ENCODE measurements around the gene RAB30.

RAB30 gene

GRCh38 chr11:83039566-83039965 is 32.1 kb downstream of the RAB30 start:
- H3K27ac ChIP-seq (ENCODE audit: low read depth, low read length): no peak overlapping the region
- H3K4me3 ChIP-seq (ENCODE audit: low read depth, low read length): no peak overlapping the region
- H2AFZ ChIP-seq (ENCODE audit: low read length, unreplicated experiment): no peak overlapping the region
- H3K79me2 ChIP-seq (ENCODE audit: control insufficient read depth, insufficient read depth, low read length, unreplicated experiment): peaks cover 13% of the 10 kb centered on the region
- H3K36me3 ChIP-seq (ENCODE audit: insufficient read depth, low read length): no peaks in the 10 kb centered on the region
- no peaks in the 10 kb centered on the region for H3K27me3 ChIP-seq (ENCODE audit: insufficient read depth, low read length)
- peaks cover 26% of the 10 kb centered on the region for H3K4me1 ChIP-seq (ENCODE audit: control insufficient read depth, insufficient read depth, low read length, unreplicated experiment)

GRCh38 chr11:83037877-83038276 is 33.8 kb downstream of the RAB30 start:
- Histone ChIP-seq H2AFZ (ENCODE audit: low read length, unreplicated experiment) (no peak overlapping the region), H3K27ac (ENCODE audit: low read depth, low read length) (no peak overlapping the region), H3K36me3 (ENCODE audit: insufficient read depth, low read length) (no peaks in the 10 kb centered on the region), H3K79me2 (ENCODE audit: control insufficient read depth, insufficient read depth, low read length, unreplicated experiment) (peaks cover 9% of the 10 kb centered on the region), H3K27me3 (ENCODE audit: insufficient read depth, low read length) (no peaks in the 10 kb centered on the region), H3K4me1 (ENCODE audit: control insufficient read depth, insufficient read depth, low read length, unreplicated experiment) (peaks cover 32% of the 10 kb centered on the region), H3K4me3 (ENCODE audit: low read depth, low read length) (no peak overlapping the region)

GRCh38 chr11:83036701-83037100 is 35.0 kb downstream of the RAB30 start:
- no peaks in the 10 kb centered on the region for H3K36me3 ChIP-seq (ENCODE audit: insufficient read depth, low read length)
- H3K4me3 ChIP-seq (ENCODE audit: low read depth, low read length): no peak overlapping the region
- H3K27me3 ChIP-seq (ENCODE audit: insufficient read depth, low read length): no peaks in the 10 kb centered on the region
- peaks cover 13% of the 10 kb centered on the region for H3K79me2 ChIP-seq (ENCODE audit: control insufficient read depth, insufficient read depth, low read length, unreplicated experiment)
- H3K4me1 ChIP-seq (ENCODE audit: control insufficient read depth, insufficient read depth, low read length, unreplicated experiment): peaks cover 29% of the 10 kb centered on the region
- H2AFZ ChIP-seq (ENCODE audit: low read length, unreplicated experiment): no peak overlapping the region
- H3K27ac ChIP-seq (ENCODE audit: low read depth, low read length): no peak overlapping the region

DNA sequence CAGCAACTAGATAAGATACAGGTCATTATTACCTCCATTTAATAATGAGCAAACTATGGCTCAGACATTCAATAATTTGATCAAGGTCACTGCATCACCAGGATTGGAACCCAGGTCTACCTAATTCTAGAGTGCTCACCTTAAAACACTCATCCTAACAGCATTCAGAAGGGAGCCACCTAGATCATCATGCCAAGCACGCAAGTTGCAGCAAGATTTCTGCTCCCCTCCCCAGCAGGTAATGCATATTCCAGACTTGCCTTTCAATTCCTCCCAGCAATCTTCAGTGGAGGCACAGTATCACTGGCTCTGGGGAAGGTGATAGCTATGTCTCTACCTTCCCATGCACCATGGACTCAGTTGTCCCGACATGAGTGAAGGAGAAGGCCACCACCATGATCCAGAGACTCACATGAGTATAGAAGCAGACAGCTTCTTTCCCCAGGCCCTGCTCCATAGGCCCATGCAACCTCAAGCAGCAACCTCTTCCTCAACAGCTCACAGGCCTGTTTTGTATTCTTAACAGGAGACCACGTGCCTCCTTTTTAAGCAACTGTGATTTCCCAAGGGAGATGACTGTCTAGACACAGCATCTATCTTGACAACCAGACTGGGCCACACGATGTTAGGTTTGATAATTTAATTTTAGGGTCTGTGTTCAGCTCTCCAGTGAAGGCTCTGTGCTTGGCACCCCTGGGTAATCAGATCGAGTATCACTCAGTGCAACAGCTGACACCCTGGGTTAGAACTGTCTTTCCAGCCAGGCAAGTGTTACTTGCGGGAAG is 36.4 kb downstream of the RAB30 start:
- H3K79me2 ChIP-seq (ENCODE audit: control insufficient read depth, insufficient read depth, low read length, unreplicated experiment): peaks cover 14% of the 10 kb centered on the region
- H3K27me3 ChIP-seq (ENCODE audit: insufficient read depth, low read length): no peaks in the 10 kb centered on the region
- no peak overlapping the region for H3K27ac ChIP-seq (ENCODE audit: low read depth, low read length)
- H3K4me1 ChIP-seq (ENCODE audit: control insufficient read depth, insufficient read depth, low read length, unreplicated experiment): peaks cover 29% of the 10 kb centered on the region
- no peak overlapping the region for H3K4me3 ChIP-seq (ENCODE audit: low read depth, low read length)
- H3K36me3 ChIP-seq (ENCODE audit: insufficient read depth, low read length): no peaks in the 10 kb centered on the region
- no peak overlapping the region for H2AFZ ChIP-seq (ENCODE audit: low read length, unreplicated experiment)

DNA sequence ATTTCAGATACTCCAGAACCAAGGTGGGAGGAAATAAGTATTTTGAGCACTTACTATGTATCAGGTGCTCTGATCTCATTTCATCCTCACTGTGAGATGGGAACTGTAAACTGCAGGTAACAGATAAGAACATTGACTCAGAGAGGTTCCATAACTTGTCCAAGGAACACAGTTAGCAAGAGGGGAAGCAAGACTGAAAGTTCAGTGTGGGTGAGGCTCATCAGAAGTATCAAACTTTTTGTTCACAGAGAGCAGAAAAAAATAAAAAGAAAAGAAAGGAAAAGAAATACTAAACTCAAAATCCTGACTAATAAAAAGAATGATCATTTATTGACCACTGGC is 37.1 kb downstream of the RAB30 start:
- peaks cover 14% of the 10 kb centered on the region for H3K79me2 ChIP-seq (ENCODE audit: control insufficient read depth, insufficient read depth, low read length, unreplicated experiment)
- H3K27ac ChIP-seq (ENCODE audit: low read depth, low read length): peak overlapping the region; percentile 53
- H3K36me3 ChIP-seq (ENCODE audit: insufficient read depth, low read length): no peaks in the 10 kb centered on the region
- H2AFZ ChIP-seq (ENCODE audit: low read length, unreplicated experiment): peak overlapping the region; percentile 63
- no peaks in the 10 kb centered on the region for H3K27me3 ChIP-seq (ENCODE audit: insufficient read depth, low read length)
- H3K4me3 ChIP-seq (ENCODE audit: low read depth, low read length): peak overlapping the region; percentile 36
- H3K4me1 ChIP-seq (ENCODE audit: control insufficient read depth, insufficient read depth, low read length, unreplicated experiment): peaks cover 29% of the 10 kb centered on the region

DNA sequence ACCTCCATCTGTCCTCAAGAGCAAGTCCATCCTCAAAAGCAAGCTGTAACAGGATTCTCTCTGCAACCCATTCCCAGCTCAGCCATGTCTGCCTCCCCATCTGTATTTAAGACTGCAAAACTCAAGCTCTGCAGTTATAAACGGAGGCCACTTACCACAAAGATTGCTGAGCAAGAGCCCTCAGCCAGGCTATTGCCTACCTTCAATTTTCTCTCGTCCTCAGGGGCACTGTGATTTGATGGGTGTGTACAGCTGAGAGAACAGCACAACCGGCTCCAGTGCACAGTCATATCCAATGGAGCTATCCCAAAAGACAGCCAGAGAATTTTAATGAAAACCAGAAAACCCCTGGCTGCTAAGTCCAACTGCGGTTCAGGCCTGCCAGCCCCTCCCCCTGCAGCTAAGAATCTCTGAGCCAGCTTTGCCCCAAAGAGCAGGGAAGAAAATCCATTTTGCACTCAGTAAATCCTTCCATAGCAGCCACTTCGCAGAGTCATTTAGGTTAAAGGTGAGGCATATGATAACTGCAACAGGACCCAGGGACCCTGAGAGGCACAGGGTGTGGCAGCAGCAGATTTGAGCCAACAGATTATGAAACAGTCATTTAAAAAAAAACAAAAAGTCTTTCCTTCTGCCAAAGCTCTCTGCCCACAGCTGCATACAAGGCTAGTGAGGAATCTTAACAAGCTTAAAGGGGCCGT is 37.6 kb downstream of the RAB30 start:
- Histone ChIP-seq H3K4me3 (ENCODE audit: low read depth, low read length) (peak overlapping the region; percentile 36), H3K79me2 (ENCODE audit: control insufficient read depth, insufficient read depth, low read length, unreplicated experiment) (peaks cover 14% of the 10 kb centered on the region), H3K27me3 (ENCODE audit: insufficient read depth, low read length) (no peaks in the 10 kb centered on the region), H2AFZ (ENCODE audit: low read length, unreplicated experiment) (peak overlapping the region; percentile 63), H3K4me1 (ENCODE audit: control insufficient read depth, insufficient read depth, low read length, unreplicated experiment) (peaks cover 29% of the 10 kb centered on the region), H3K27ac (ENCODE audit: low read depth, low read length) (peak overlapping the region; percentile 53), H3K36me3 (ENCODE audit: insufficient read depth, low read length) (no peaks in the 10 kb centered on the region)

DNA sequence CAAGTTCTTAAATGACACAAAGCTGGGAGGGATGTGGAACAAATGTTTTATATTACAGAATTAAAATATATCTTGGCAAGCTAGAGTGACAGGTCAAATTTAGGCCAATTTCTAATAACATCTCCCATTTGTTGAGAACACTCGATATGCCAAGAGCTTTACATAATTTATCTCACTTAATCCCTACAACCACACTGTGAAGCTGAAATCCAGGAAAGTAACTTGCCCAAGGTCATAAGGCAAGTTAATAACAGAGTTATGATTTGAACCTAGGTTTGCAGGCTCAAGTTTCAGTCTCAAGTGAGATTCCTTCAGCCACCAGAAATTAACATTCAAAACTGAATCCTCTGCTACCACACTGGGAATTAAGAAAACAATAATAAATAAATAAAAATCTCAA is 38.3 kb downstream of the RAB30 start:
- Histone ChIP-seq H3K4me3 (ENCODE audit: low read depth, low read length) (peak overlapping the region; percentile 36), H2AFZ (ENCODE audit: low read length, unreplicated experiment) (no peak overlapping the region), H3K27ac (ENCODE audit: low read depth, low read length) (peak overlapping the region; percentile 53)

DNA sequence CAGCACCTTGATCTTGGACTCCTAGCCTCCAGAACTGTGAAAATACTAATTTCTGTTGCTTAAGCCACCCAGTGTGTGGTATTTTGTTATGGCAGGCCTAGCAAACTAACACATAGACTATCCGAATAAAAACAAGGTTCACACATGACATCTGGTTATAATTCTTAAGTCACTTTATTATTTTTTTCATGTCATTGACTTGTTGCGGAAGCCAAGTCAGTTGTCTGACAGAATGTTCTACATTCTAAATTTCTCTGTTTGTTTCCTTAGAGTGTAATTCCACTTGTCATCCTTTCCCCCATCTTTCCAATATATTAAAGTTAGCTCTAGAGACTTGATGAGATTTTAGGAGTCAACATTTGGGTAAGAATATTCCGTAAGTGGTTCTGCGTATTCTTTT is 40.6 kb downstream of the RAB30 start:
- Histone ChIP-seq H3K36me3 (ENCODE audit: insufficient read depth, low read length) (no peaks in the 10 kb centered on the region), H3K4me1 (ENCODE audit: control insufficient read depth, insufficient read depth, low read length, unreplicated experiment) (peaks cover 29% of the 10 kb centered on the region), H2AFZ (ENCODE audit: low read length, unreplicated experiment) (no peak overlapping the region), H3K27ac (ENCODE audit: low read depth, low read length) (no peak overlapping the region), H3K4me3 (ENCODE audit: low read depth, low read length) (no peak overlapping the region), H3K79me2 (ENCODE audit: control insufficient read depth, insufficient read depth, low read length, unreplicated experiment) (peaks cover 14% of the 10 kb centered on the region), H3K27me3 (ENCODE audit: insufficient read depth, low read length) (no peaks in the 10 kb centered on the region)

More for the DNA sequence above, 38.3 kb downstream of the RAB30 start:
- no peaks in the 10 kb centered on the region for H3K36me3 ChIP-seq (ENCODE audit: insufficient read depth, low read length)
- peaks cover 29% of the 10 kb centered on the region for H3K4me1 ChIP-seq (ENCODE audit: control insufficient read depth, insufficient read depth, low read length, unreplicated experiment)
- H3K27me3 ChIP-seq (ENCODE audit: insufficient read depth, low read length): no peaks in the 10 kb centered on the region
- peaks cover 14% of the 10 kb centered on the region for H3K79me2 ChIP-seq (ENCODE audit: control insufficient read depth, insufficient read depth, low read length, unreplicated experiment)

GRCh38 chr11:83027794-83028193 is 43.9 kb downstream of the RAB30 start:
- no peak overlapping the region for H3K27ac ChIP-seq (ENCODE audit: low read depth, low read length)
- no peaks in the 10 kb centered on the region for H3K4me1 ChIP-seq (ENCODE audit: control insufficient read depth, insufficient read depth, low read length, unreplicated experiment)

DNA sequence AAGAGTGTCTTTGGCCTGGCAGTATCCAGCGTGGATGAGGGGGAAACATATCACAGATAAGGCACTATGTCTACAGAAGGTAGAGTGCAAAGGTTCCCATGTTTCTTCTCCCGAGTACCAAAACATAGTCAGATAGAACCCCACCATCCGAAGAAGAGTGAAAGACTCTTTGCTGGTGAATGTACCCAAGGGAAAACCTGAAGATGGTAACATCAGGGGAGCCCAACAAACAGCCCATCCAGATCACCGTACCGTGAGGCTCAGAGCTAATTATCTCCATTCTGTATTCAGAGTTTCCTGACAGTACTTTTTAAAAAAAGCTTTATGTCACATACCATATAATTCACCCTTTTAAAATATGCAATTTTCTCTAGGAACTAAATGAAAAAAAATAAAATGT is 44.4 kb downstream of the RAB30 start:
- no peak overlapping the region for H3K27ac ChIP-seq (ENCODE audit: low read depth, low read length)
- H3K79me2 ChIP-seq (ENCODE audit: control insufficient read depth, insufficient read depth, low read length, unreplicated experiment): peaks cover 5% of the 10 kb centered on the region
- no peaks in the 10 kb centered on the region for H3K36me3 ChIP-seq (ENCODE audit: insufficient read depth, low read length)
- no peak overlapping the region for H2AFZ ChIP-seq (ENCODE audit: low read length, unreplicated experiment)
- H3K4me1 ChIP-seq (ENCODE audit: control insufficient read depth, insufficient read depth, low read length, unreplicated experiment): no peaks in the 10 kb centered on the region
- no peak overlapping the region for H3K4me3 ChIP-seq (ENCODE audit: low read depth, low read length)
- H3K27me3 ChIP-seq (ENCODE audit: insufficient read depth, low read length): no peaks in the 10 kb centered on the region

More at GRCh38 chr11:83027794-83028193, 43.9 kb downstream of the RAB30 start:
- Histone ChIP-seq H3K79me2 (ENCODE audit: control insufficient read depth, insufficient read depth, low read length, unreplicated experiment) (peaks cover 5% of the 10 kb centered on the region), H3K36me3 (ENCODE audit: insufficient read depth, low read length) (no peaks in the 10 kb centered on the region), H3K27me3 (ENCODE audit: insufficient read depth, low read length) (no peaks in the 10 kb centered on the region), H3K4me3 (ENCODE audit: low read depth, low read length) (no peak overlapping the region), H2AFZ (ENCODE audit: low read length, unreplicated experiment) (no peak overlapping the region)

- H3K4me1 ChIP-seq (ENCODE audit: control insufficient read depth, insufficient read depth, low read length, unreplicated experiment): no peaks in the 10 kb centered on the region
- H3K79me2 ChIP-seq (ENCODE audit: control insufficient read depth, insufficient read depth, low read length, unreplicated experiment): no peaks in the 10 kb centered on the region
- no peak overlapping the region for H2AFZ ChIP-seq (ENCODE audit: low read length, unreplicated experiment)
- H3K27ac ChIP-seq (ENCODE audit: low read depth, low read length): no peak overlapping the region
- H3K4me3 ChIP-seq (ENCODE audit: low read depth, low read length): no peak overlapping the region
- no peaks in the 10 kb centered on the region for H3K36me3 ChIP-seq (ENCODE audit: insufficient read depth, low read length)
- no peaks in the 10 kb centered on the region for H3K27me3 ChIP-seq (ENCODE audit: insufficient read depth, low read length)
Measured at GRCh38 chr11:83026229-83026628, 45.5 kb downstream of the RAB30 start.

Measured in ACC112 (cell line).